Skeletal muscle satellite cell (primary cell): ENCODE measurements around the gene IKBKE. TPM values are rescaled to one million over a fixed set of nuclear protein-coding genes. Genes with fewer than 3 reads are reported as not detected.

Experiments used
- H3K27me3 ChIP-seq: 2 replicates; pipeline ENCODE4 v1.7.0; 2013; ENCODE audit warnings: low read length; ENCODE audit not compliant: control insufficient read depth, insufficient read depth
- H3K36me3 ChIP-seq: 2 replicates; pipeline ENCODE4 v1.7.0; 2013; ENCODE audit warnings: mild to moderate bottlenecking, control low read depth, low read length; ENCODE audit not compliant: insufficient read depth
- H3K4me1 ChIP-seq: 2 replicates; pipeline ENCODE4 v1.7.0; 2013; ENCODE audit warnings: low read length; ENCODE audit not compliant: control insufficient read depth, insufficient read depth
- H3K4me2 ChIP-seq: 2 replicates; pipeline ENCODE4 v1.7.0; 2013; ENCODE audit warnings: mild to moderate bottlenecking, low read length
- H3K4me3 ChIP-seq: 2 replicates; pipeline ENCODE4 v1.7.0; 2013; ENCODE audit warnings: low read length
- H3K9ac ChIP-seq: 2 replicates; pipeline ENCODE4 v1.7.0; 2013; ENCODE audit warnings: mild to moderate bottlenecking, low read depth, low read length, moderate library complexity
- H3K9me3 ChIP-seq: replicated peaks from 2 replicates; pipeline ENCODE4 v1.7.0; 2013; ENCODE audit warnings: mild to moderate bottlenecking, control low read depth, low read length
- small RNA-seq: library from RNA; depleted of rRNA; stranded (forward); fragments of <200 nt; gene quantifications from one replicate; pipeline ENCODE3, GENCODE V24; 2012

The IKBKE gene

GRCh38 chr1:206538901-206539640 lies 68.8 kb downstream of the IKBKE start:
- Histone ChIP-seq H3K27me3 (peaks cover 17% of the 10 kb centered on the region), H3K36me3 (no peaks in the 10 kb centered on the region), H3K4me3 (no peak overlapping the region), H3K9me3 (no peaks in the 10 kb centered on the region), H3K4me1 (peaks cover 8% of the 10 kb centered on the region), H3K9ac (no peak overlapping the region), H3K4me2 (no peak overlapping the region)

DNA sequence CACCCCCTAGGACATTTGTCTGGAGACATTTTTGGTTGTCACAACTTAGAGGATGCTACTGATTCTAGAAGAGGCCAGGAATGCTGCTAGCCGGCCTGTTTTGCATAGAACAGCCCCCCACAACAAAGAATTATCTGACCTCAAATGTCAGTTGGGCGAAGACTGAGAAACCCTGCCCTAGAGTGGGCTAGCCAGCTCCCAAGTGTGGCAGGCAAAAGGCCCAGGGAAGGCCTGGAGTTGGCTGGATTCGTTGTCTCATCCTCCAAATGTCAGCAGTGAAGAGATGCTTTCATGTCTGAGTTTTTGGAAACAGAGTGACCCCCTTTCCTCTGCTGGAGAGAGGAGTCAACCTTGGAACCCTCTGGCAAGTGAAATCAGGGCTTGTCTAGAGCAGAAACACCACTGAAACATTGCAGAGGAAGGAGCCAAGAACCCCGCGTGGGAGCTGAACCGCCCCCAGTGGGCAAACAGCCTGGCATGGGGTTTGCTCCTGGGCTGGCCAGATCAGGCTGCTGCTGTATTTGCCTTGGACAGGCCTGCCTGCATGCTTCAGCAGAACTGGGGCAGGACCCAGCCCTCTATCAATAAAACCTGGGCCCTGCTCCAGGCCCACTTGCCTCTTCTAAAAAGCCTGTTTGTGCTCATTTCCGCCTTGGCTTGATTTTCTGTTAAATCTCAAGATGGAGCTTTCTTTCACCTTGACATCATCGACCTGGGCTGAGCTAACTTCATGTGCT lies 69.9 kb downstream of the IKBKE start:
- no peak overlapping the region for H3K4me3 ChIP-seq
- H3K36me3 ChIP-seq, result no peaks in the 10 kb centered on the region
- no peak overlapping the region for H3K4me2 ChIP-seq
- no peak overlapping the region for H3K9ac ChIP-seq
- peaks cover 16% of the 10 kb centered on the region for H3K27me3 ChIP-seq
- H3K4me1 ChIP-seq, result peaks cover 8% of the 10 kb centered on the region
- no peaks in the 10 kb centered on the region for H3K9me3 ChIP-seq

GRCh38 chr1:206541236-206541833 lies 71.1 kb downstream of the IKBKE start:
- H3K27me3 ChIP-seq, result peaks cover 8% of the 10 kb centered on the region
- no peak overlapping the region for H3K4me3 ChIP-seq
- H3K4me1 ChIP-seq, result peaks cover 8% of the 10 kb centered on the region
- H3K9me3 ChIP-seq, result no peaks in the 10 kb centered on the region
- no peaks in the 10 kb centered on the region for H3K36me3 ChIP-seq
- H3K4me2 ChIP-seq, result no peak overlapping the region
- H3K9ac ChIP-seq, result no peak overlapping the region

DNA sequence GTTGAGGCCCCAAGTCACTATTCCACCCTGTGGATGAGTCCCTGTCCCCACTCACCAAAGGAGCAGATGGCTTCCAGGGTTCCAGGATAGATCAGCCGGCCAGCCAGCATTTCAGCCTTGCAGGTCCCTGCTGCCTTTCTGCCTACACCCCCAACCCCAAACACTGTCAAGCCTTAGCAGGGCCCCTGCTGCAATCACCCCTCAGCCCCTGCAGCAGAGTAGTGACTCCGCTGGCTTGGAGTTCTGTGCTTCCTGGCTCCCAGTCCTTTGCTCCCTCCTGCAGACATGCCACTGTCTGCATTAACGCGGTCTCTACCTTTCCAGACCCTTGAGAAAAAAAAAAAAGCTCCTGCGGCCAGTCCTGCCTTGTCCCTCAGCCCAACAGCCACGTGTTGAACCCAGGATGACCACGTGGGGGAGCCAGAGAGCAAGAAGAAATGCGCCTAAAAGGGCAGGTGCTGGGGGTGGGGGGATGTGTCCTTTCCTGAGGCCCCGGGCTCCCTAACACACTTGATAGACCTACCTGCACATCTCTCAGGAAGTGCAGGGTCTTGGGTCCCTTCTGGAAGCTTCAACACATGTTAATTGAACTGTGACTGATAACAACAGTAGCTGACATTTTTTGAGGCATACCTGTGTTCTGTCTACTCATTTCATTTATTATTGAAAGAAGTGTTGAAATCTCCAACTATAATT lies 74.4 kb downstream of the IKBKE start:
- H3K4me1 ChIP-seq, result peaks cover 8% of the 10 kb centered on the region
- no peaks in the 10 kb centered on the region for H3K9me3 ChIP-seq
- H3K9ac ChIP-seq, result no peak overlapping the region
- H3K36me3 ChIP-seq, result no peaks in the 10 kb centered on the region
- no peak overlapping the region for H3K4me3 ChIP-seq
- H3K4me2 ChIP-seq, result no peak overlapping the region
- peaks cover 3% of the 10 kb centered on the region for H3K27me3 ChIP-seq

DNA sequence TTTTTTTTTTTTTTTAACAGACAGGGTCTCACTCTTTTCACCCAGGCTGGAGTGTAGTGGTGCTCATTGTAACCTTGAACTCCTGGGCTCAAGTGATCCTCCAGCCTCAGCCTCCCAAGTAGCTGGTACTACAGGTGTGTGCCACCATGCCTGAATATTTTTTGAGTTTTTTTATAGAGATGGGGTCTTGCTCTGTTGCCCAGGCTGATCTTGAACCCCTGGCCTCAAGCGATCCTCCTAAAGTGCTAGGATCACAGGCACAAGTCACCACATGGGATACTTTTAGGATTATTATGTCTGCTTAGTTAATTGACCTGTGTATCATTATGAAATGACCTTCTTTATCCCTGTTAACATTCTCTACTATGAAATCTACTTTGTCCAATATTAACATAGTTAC lies 75.1 kb downstream of the IKBKE start:
- Histone ChIP-seq H3K9me3 (no peaks in the 10 kb centered on the region), H3K4me1 (peaks cover 3% of the 10 kb centered on the region), H3K27me3 (peaks cover 10% of the 10 kb centered on the region), H3K4me2 (no peak overlapping the region), H3K4me3 (no peak overlapping the region), H3K36me3 (no peaks in the 10 kb centered on the region), H3K9ac (no peak overlapping the region)

Small RNAs within 50 kb of the gene (small RNA-seq; reads per million reads assigned to genes)
- gene MIR6769B, result not detected
